Suprapubic skin (tissue), 3 donors: ENCODE results near the gene ABCA12.

Experiments used
- CTCF ChIP-seq, 2 donors: fragments of 200-600 bp in 1 of 2; fragments of 450-650 bp in 1 of 2; sonication (generic) in 1 of 2; IDR thresholded peaks; one replicate each; pipeline ENCODE4 v1.5.1; 2016 to 2019; ENCODE audit warnings: antibody characterized with exemption in 2 of 2, mild to moderate bottlenecking in 1 of 2, moderate library complexity in 1 of 2
- POLR2AphosphoS5 ChIP-seq, 3 donors: sonication (generic); formaldehyde crosslinking; IDR thresholded peaks; one replicate each; pipeline ENCODE4 v1.6.1; 2017; ENCODE audit warnings: antibody characterized with exemption in 3 of 3

GRCh38 chr2:214985619-214986018, 152.8 kb downstream of the ABCA12 start:
- TF ChIP-seq CTCF (IDR thresholded peaks at IDR 0.05) (no peak), POLR2AphosphoS5 (IDR thresholded peaks at IDR 0.05) (no peak)
